Measurements from ENCODE around the gene DGKI.

DGKI gene

GRCh38 chr7:137867289-137867688 lies 20.5 kb upstream of the DGKI start:
- DNase-seq (ENCODE audit: low read depth, low spot score), result no peak
- in situ Hi-C loops (cut with HindIII; ENCODE audit: low sequenced_read_pairs), result no loop called here
- no peak for TF ChIP-seq CTCF (IDR thresholded peaks at IDR 0.05; ENCODE audit: low read depth, low read length)

GRCh38 chr7:137865764-137866163 lies 19.0 kb upstream of the DGKI start:
- in situ Hi-C loops (cut with HindIII; ENCODE audit: low sequenced_read_pairs), result no loop called here
- DNase-seq (ENCODE audit: low read depth, low spot score), result no peak
- H3K4me3 ChIP-seq (ENCODE audit: low read depth, low read length), result no peak overlapping the region
- TF ChIP-seq CTCF (IDR thresholded peaks at IDR 0.05; ENCODE audit: low read depth, low read length), result no peak

More at GRCh38 chr7:137867289-137867688, 20.5 kb upstream of the DGKI start:
- H3K4me3 ChIP-seq (ENCODE audit: low read depth, low read length), result no peak overlapping the region

GRCh38 chr7:137862964-137863363 lies 16.2 kb upstream of the DGKI start:
- no peak for DNase-seq (ENCODE audit: low read depth, low spot score)
- in situ Hi-C loops (cut with HindIII; ENCODE audit: low sequenced_read_pairs), result no loop called here
- H3K4me3 ChIP-seq (ENCODE audit: low read depth, low read length), result no peak overlapping the region
- TF ChIP-seq CTCF (IDR thresholded peaks at IDR 0.05; ENCODE audit: low read depth, low read length), result no peak

GRCh38 chr7:137862358-137862757 lies 15.6 kb upstream of the DGKI start:
- in situ Hi-C loops (cut with HindIII; ENCODE audit: low sequenced_read_pairs), result no loop called here
- no peak for DNase-seq (ENCODE audit: low read depth, low spot score)
- no peak for TF ChIP-seq CTCF (IDR thresholded peaks at IDR 0.05; ENCODE audit: low read depth, low read length)
- no peak overlapping the region for H3K4me3 ChIP-seq (ENCODE audit: low read depth, low read length)

GRCh38 chr7:137860542-137860941 lies 13.8 kb upstream of the DGKI start:
- in situ Hi-C loops (cut with HindIII; ENCODE audit: low sequenced_read_pairs), result no loop called here
- no peak for TF ChIP-seq CTCF (IDR thresholded peaks at IDR 0.05; ENCODE audit: low read depth, low read length)
- no peak for DNase-seq (ENCODE audit: low read depth, low spot score)
- H3K4me3 ChIP-seq (ENCODE audit: low read depth, low read length), result no peak overlapping the region

GRCh38 chr7:137853053-137853452 lies 6.3 kb upstream of the DGKI start:
- in situ Hi-C loops (cut with HindIII; ENCODE audit: low sequenced_read_pairs), result no loop called here
- no peak for TF ChIP-seq CTCF (IDR thresholded peaks at IDR 0.05; ENCODE audit: low read depth, low read length)
- no peak for DNase-seq (ENCODE audit: low read depth, low spot score)
- no peak overlapping the region for H3K4me3 ChIP-seq (ENCODE audit: low read depth, low read length)

- DNase-seq (ENCODE audit: low read depth, low spot score), result no peak
- H3K4me3 ChIP-seq (ENCODE audit: low read depth, low read length), result no peak overlapping the region
- in situ Hi-C loops (cut with HindIII; ENCODE audit: low sequenced_read_pairs), result no loop called here
- no peak for TF ChIP-seq CTCF (IDR thresholded peaks at IDR 0.05; ENCODE audit: low read depth, low read length)
Observed at GRCh38 chr7:137852108-137852507, 5.3 kb upstream of the DGKI start.

All from astrocyte of the spinal cord (primary cell).